Astrocyte of the cerebellum (primary cell): Measurements from ENCODE around the gene SLC26A4.

Experiments used
- DNase-seq: peaks from one replicate; pipeline ENCODE4 v3.0.0-alpha.2; 2011; ENCODE audit warnings: low read depth
- H3K4me3 ChIP-seq: 2 replicates; pipeline ENCODE4 v1.5.1; 2011; ENCODE audit warnings: mild to moderate bottlenecking, low read depth, low read length, moderate library complexity
- in situ Hi-C: cut with HindIII; loops from 2 replicates; pipeline ENCODE4 v1.10.0; 2017; ENCODE audit warnings: low sequenced_read_pairs
- TF ChIP-seq, protein P1 (sequence below): IDR thresholded peaks from 2 replicates; pipeline ENCODE4 v1.5.1; 2012; ENCODE audit warnings: low read length, low read depth, moderate library complexity, mild to moderate bottlenecking; ENCODE audit errors: missing control alignments

SLC26A4 gene

DNA sequence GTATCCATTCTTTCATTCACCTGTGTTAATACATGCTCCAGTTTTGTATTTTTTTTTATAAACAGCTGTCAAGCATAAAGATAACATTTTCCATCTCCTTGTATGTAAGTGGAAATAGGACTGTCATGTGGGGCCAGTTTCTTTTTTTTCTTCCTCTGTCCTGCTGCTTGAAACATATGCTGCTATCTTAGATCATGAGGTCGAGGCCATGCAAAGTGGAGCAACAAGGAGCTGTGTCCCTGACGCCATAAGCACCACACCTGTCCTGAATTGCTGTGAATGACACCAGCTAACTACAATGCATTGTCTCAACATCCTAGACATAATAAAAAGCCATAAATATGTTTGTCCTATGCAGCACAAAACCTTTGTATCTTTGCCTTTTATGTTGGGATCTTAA lies 37.7 kb upstream of the SLC26A4 start:
- TF ChIP-seq, protein P1, sequence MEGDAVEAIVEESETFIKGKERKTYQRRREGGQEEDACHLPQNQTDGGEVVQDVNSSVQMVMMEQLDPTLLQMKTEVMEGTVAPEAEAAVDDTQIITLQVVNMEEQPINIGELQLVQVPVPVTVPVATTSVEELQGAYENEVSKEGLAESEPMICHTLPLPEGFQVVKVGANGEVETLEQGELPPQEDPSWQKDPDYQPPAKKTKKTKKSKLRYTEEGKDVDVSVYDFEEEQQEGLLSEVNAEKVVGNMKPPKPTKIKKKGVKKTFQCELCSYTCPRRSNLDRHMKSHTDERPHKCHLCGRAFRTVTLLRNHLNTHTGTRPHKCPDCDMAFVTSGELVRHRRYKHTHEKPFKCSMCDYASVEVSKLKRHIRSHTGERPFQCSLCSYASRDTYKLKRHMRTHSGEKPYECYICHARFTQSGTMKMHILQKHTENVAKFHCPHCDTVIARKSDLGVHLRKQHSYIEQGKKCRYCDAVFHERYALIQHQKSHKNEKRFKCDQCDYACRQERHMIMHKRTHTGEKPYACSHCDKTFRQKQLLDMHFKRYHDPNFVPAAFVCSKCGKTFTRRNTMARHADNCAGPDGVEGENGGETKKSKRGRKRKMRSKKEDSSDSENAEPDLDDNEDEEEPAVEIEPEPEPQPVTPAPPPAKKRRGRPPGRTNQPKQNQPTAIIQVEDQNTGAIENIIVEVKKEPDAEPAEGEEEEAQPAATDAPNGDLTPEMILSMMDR, result no peak
- H3K4me3 ChIP-seq, result no peak overlapping the region
- in situ Hi-C loops, result no loop called here
- no peak for DNase-seq

DNA sequence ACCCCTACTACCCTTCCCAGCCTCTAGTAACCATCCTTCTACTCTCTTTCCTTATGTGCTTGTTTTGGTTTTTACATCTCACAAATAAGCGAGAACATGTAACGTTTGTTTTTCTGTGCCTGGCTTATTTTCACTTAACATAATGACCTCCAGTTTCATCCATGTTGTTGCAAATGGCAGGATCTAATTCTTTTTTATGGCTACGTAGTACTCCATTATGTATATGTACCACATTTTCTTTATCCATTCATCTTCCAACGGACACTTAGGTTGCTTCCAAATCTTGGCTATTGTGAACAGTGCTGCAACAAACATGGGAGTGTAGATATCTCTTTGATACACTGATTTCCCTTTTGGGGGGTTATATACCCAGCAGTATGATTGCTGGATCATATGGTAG lies 33.6 kb upstream of the SLC26A4 start:
- in situ Hi-C loops, result no loop called here
- TF ChIP-seq, protein P1, result no peak
- no peak overlapping the region for H3K4me3 ChIP-seq
- no peak for DNase-seq

DNA sequence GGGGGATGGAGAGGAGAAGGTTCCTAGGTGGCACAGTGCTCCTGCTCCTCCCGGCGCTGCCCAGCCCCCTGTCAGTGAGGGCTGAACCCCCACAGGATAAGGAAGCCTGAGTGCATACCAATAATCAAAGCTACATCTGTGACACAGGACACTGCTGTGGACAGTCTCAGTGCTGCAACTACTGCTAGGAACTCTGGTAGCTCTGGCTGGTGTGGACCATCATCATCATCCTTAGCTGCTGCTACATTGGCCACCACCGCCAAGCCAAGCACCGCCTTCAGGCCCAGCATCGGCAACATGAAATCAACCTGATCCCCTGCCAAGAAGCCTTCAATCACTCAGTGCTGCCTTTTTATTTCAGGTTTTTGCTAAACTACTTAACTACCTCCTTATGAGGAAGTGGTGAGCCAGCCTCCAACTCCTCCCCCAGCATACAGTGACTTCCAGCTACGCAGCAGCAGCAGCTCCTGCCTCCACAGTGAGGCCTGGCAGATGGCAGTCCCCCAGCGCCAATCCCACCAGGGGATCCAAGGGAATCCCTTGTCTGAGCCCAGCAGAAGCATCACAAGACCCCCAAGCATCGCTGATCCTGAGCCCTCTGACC lies 32.1 kb upstream of the SLC26A4 start:
- no peak overlapping the region for H3K4me3 ChIP-seq

DNA sequence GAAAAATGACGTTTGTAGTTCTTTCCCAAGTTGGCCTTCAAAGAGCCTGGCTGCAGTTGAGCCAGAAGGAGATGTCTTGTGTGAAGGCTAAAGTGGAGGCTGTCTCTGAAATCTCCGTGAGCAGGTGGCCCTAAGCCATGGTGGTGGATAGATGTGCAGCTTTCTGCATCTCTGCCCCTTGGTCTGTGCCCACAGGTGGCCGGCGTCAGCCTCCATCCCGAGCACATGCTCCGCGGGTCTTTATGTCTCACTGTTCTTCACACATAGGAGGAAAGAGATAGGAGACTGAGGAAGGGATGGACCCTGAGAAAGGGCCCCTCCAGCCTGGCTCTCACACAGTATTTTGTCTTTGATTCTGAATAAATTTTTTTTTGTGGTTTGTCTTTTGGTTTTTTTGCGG lies 30.3 kb upstream of the SLC26A4 start:
- in situ Hi-C loops, result no loop called here
- H3K4me3 ChIP-seq, result no peak overlapping the region
- TF ChIP-seq, protein P1, result no peak
- DNase-seq, result no peak

More for the DNA sequence above, 32.1 kb upstream of the SLC26A4 start:
- DNase-seq, result no peak
- TF ChIP-seq, protein P1, result no peak
- in situ Hi-C loops, result no loop called here

DNA sequence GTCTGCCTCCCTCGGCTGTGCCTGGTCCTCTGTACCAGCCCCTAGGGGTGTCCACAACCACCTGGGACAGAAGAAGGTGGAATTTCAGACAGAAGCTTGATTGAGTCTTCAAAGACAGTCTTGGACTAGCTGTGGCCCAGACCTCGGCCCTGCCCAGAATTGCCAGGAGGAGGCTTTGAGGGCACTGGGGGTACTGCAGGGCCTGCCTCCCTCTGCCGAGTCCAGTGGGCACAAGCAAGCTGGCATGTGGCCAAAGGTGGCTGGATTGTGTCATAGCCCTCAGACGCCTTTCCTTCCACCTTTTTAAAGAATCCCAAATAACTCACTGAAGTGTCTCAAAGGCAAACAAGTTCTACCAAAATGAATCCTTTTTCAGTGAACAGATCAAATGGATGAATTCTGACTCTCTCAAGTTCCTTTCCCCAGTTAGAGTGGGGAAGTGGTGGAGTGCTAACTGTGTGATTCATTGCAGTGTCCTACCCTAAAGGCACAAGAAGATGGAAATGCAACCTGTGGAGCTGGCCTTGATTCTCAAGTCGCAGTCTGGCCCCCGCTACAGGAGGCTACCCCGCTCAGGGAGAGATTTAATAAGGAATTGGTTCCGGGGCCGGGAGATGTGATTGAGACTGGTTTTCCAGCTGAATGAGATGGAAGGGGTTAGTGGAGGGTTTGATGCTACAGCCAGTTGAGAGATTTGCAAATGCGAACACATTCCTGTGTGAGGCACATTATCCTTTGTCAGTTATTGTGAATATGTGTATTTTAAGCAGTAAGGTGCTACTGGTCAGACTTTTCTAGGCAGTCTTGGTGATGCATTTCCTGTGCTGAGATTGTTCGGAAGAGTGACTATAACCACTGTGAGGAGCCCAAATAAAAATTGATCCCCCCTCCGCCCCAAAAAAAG lies 28.8 kb upstream of the SLC26A4 start:
- TF ChIP-seq, protein P1, result no peak
- no peak overlapping the region for H3K4me3 ChIP-seq
- in situ Hi-C loops, result no loop called here
- DNase-seq, result no peak

DNA sequence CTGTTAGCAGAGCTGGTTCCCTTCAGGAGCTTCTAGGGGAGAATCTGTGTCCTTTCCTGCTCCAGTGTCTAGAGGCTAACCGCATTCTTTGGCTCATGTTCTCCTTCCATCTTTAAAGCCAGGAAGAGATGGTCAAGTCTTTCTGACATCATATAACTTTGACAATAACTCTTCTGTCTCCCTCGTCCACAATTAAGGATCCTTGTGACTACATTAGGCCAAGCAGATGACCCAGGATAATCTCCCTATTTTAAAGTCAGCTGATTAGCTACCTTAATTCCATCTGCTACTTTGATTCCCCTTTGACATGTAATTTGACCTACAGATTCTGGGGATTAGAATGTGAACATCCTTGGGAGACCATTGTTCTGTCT lies 28.1 kb upstream of the SLC26A4 start:
- no peak overlapping the region for H3K4me3 ChIP-seq
- in situ Hi-C loops, result no loop called here
- TF ChIP-seq, protein P1, result no peak
- DNase-seq, result no peak
